ENCODE measurements around the gene TECTB. TPM values are rescaled to one million over a fixed set of nuclear protein-coding genes. Genes with fewer than 3 reads are reported as not detected.

Gene TECTB
- total RNA-seq, 4 donors from 2014 or later = not detected

DNA sequence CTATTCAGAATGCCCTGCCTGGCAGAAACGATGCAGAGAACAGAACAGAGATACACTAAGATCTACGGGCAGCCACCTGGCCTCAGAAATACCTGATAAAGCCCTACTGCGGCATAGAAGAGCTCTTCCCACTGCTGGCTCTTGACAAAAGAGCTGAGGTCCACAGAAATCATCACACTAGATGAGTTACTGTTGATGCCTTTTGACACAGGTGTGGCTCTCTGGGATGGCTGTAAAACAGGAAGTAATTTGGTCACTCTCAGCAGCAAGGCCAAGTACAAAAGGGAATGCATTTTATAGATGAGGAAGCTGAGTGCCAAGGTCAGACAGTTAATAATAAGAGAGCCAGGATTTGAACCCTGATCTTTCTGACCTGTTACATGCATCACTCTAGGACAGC, 55.8 kb downstream of the TECTB start:
- no peaks in the 10 kb centered on the region for H3K9me3 ChIP-seq
- WGBS = 81% methylated on average over 3 of the region's 3 CpGs
- no peak overlapping the region for H3K27ac ChIP-seq
- no peaks in the 10 kb centered on the region for H3K4me1 ChIP-seq
- no peaks in the 10 kb centered on the region for H3K36me3 ChIP-seq
- no peaks in the 10 kb centered on the region for H3K27me3 ChIP-seq
- DNase-seq (ENCODE audit: low spot score in 2 of 2) = no peak
- no peak for TF ChIP-seq CTCF (IDR thresholded peaks at IDR 0.05)
- no peak for TF ChIP-seq POLR2AphosphoS5 (IDR thresholded peaks at IDR 0.05)
- no peak for TF ChIP-seq POLR2A (IDR thresholded peaks at IDR 0.05)
- no peak for TF ChIP-seq EP300 (IDR thresholded peaks at IDR 0.05)
- no peak overlapping the region for H3K4me3 ChIP-seq

DNA sequence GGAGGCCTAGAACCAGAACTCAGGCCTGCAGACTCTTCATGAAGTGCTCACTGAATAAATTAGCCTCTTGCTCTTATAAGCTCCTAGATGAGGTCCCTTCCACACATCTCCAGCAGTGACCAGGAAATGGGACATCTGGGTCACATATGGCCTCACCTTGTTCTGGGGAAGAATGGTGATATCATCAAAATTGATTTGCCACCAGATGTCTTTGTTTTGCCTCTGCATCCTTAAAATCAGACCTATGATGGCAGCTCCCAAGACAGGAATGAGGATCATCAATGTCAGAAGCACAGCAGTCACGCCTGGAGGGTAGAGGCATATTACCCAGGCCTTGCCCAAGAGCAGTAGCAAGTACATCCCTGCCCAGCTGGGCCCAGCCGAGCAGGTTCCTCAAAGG, 57.4 kb downstream of the TECTB start:
- Histone ChIP-seq H3K27me3 (no peaks in the 10 kb centered on the region), H3K4me1 (no peaks in the 10 kb centered on the region)

GRCh38 chr10:112343056-112343806, 60.0 kb downstream of the TECTB start:
- Histone ChIP-seq H3K36me3 (no peaks in the 10 kb centered on the region), H3K27ac (no peak overlapping the region), H3K4me3 (no peak overlapping the region), H3K4me1 (no peaks in the 10 kb centered on the region), H3K27me3 (no peaks in the 10 kb centered on the region), H3K9me3 (no peaks in the 10 kb centered on the region)
- TF ChIP-seq EP300 (IDR thresholded peaks at IDR 0.05) (no peak), CTCF (IDR thresholded peaks at IDR 0.05) (no peak), POLR2A (IDR thresholded peaks at IDR 0.05) (no peak), POLR2AphosphoS5 (IDR thresholded peaks at IDR 0.05) (no peak)
- DNase-seq (ENCODE audit: low spot score in 2 of 2) = peak in 1 of 2 donors; percentile 73
- WGBS = 44% methylated on average over 5 of the region's 5 CpGs

More for the DNA sequence above, 57.4 kb downstream of the TECTB start:
- H3K36me3 ChIP-seq = no peaks in the 10 kb centered on the region
- WGBS = 86% methylated on average over 1 of the region's 2 CpGs
- H3K27ac ChIP-seq = no peak overlapping the region
- no peak for TF ChIP-seq EP300 (IDR thresholded peaks at IDR 0.05)
- no peaks in the 10 kb centered on the region for H3K9me3 ChIP-seq
- DNase-seq (ENCODE audit: low spot score in 2 of 2) = no peak
- no peak overlapping the region for H3K4me3 ChIP-seq

- H3K4me1 ChIP-seq = no peaks in the 10 kb centered on the region
- TF ChIP-seq EP300 (IDR thresholded peaks at IDR 0.05) = no peak
- no peak for TF ChIP-seq CTCF (IDR thresholded peaks at IDR 0.05)
- TF ChIP-seq POLR2AphosphoS5 (IDR thresholded peaks at IDR 0.05) = no peak
- TF ChIP-seq POLR2A (IDR thresholded peaks at IDR 0.05) = no peak
- no peak for DNase-seq (ENCODE audit: low spot score in 2 of 2)
- H3K36me3 ChIP-seq = no peaks in the 10 kb centered on the region
- 89% methylated on average over 5 of the region's 6 CpGs for WGBS
- no peaks in the 10 kb centered on the region for H3K27me3 ChIP-seq
- H3K9me3 ChIP-seq = no peaks in the 10 kb centered on the region
- H3K4me3 ChIP-seq = no peak overlapping the region
- H3K27ac ChIP-seq = no peak overlapping the region
These were observed 61.1 kb downstream of the TECTB start for GRCh38 chr10:112344261-112344660.

DNA sequence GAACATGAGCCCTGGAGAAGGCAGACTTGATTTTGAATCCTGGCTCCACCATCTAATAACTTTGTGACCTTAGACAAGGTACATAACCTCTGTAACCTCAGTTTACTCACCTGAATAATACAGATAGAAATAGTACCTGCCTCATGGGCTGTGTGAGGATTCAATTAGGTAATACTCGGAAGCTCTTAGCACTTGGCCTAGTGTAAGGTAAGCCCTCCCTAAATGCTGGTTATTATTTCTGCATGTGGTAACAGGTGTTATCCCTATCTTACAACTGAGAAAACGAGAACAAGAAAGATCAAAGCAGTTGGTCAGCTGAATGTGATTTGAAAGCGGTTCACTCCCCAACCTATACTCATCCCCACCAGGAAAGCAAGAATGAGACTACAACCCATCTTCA, 62.0 kb downstream of the TECTB start:
- no peaks in the 10 kb centered on the region for H3K36me3 ChIP-seq
- no peaks in the 10 kb centered on the region for H3K4me1 ChIP-seq
- H3K27ac ChIP-seq = no peak overlapping the region
- 87% methylated on average over 3 of the region's 3 CpGs for WGBS
- no peak for TF ChIP-seq POLR2AphosphoS5 (IDR thresholded peaks at IDR 0.05)
- TF ChIP-seq CTCF (IDR thresholded peaks at IDR 0.05) = no peak
- no peak for TF ChIP-seq EP300 (IDR thresholded peaks at IDR 0.05)
- no peak for TF ChIP-seq POLR2A (IDR thresholded peaks at IDR 0.05)
- no peak for DNase-seq (ENCODE audit: low spot score in 2 of 2)
- H3K9me3 ChIP-seq = no peaks in the 10 kb centered on the region
- no peaks in the 10 kb centered on the region for H3K27me3 ChIP-seq
- no peak overlapping the region for H3K4me3 ChIP-seq
